IMR-90 (cell line): ENCODE results near the gene PPARD. TPM values are rescaled to one million over a fixed set of nuclear protein-coding genes. Genes with fewer than 3 reads are reported as not detected.

Source experiments
- ATAC-seq: fragments of 200-7000 bp; cut with Tn5 transposase; 2 replicates; pipeline ENCODE4 v1.9.1; 2020; ENCODE audit warnings: low read depth, mild to moderate bottlenecking, moderate library complexity
- BruUV-seq: library from RNA; stranded (reverse); fragments of 400-500 nt; replicated peaks from 2 replicates; lab custom pipeline; 2021; lab: Mats Ljungman, UMichigan
- CTCF ChIA-PET: fragments of 300-600 bp; formaldehyde crosslinking; extraction: SDS; loops from one replicate; lab custom pipeline; 2021; ENCODE audit warnings: antibody characterized with exemption; lab: Yijun Ruan, JAX
- POLR2A ChIA-PET: fragments of 300-600 bp; sonication (Branson Sonifier 250); formaldehyde crosslinking; loops from one replicate; lab custom pipeline; 2022; ENCODE audit warnings: antibody characterized with exemption; ENCODE audit not compliant: unreplicated experiment; lab: Charles Lee
- DNase-seq: peaks from one replicate; pipeline ENCODE4 v3.0.0; 2013
- H2AFZ ChIP-seq: replicated peaks from 2 replicates; pipeline ENCODE3; 2013; ENCODE audit warnings: low read length, mild to moderate bottlenecking; ENCODE audit not compliant: poor library complexity
- H2AK5ac ChIP-seq: 2 replicates; pipeline ENCODE4 v1.6.1; 2013; ENCODE audit warnings: low read depth, low read length, inconsistent platforms
- H2AK9ac ChIP-seq: replicated peaks from 2 replicates; pipeline ENCODE3; 2013; ENCODE audit warnings: mild to moderate bottlenecking, low read depth, low read length, moderate library complexity; ENCODE audit not compliant: poor library complexity
- H2BK120ac ChIP-seq: 2 replicates; pipeline ENCODE4 v1.6.1; 2013; ENCODE audit warnings: low read depth, low read length, inconsistent platforms
- H2BK15ac ChIP-seq: 3 replicates; pipeline ENCODE4 v1.6.1; 2013; ENCODE audit warnings: low read depth, low read length, inconsistent platforms
- H2BK20ac ChIP-seq: 2 replicates; pipeline ENCODE4 v1.6.1; 2013; ENCODE audit warnings: low read depth, mild to moderate bottlenecking, inconsistent platforms, low read length, moderate library complexity
- H2BK5ac ChIP-seq: 2 replicates; pipeline ENCODE4 v1.6.1; 2013; ENCODE audit warnings: mild to moderate bottlenecking, low read depth, low read length, inconsistent platforms; ENCODE audit not compliant: poor library complexity, severe bottlenecking
- H3K14ac ChIP-seq: replicated peaks from 2 replicates; pipeline ENCODE4 v1.6.1; 2013; ENCODE audit warnings: low read depth, low read length, inconsistent platforms
- H3K18ac ChIP-seq: 2 replicates; pipeline ENCODE4 v1.6.1; 2013; ENCODE audit warnings: low read depth, low read length, control low read depth
- H3K23ac ChIP-seq: 2 replicates; pipeline ENCODE4 v1.6.1; 2013; ENCODE audit warnings: low read depth, low read length, inconsistent platforms
- H3K27ac ChIP-seq: 2 replicates; pipeline ENCODE4 v1.5.1; 2013; ENCODE audit warnings: mild to moderate bottlenecking, control low read depth, low read length; ENCODE audit not compliant: insufficient read depth
- H3K27me3 ChIP-seq: 2 replicates; pipeline ENCODE4 v1.6.1; 2013; ENCODE audit warnings: low read length; ENCODE audit not compliant: control insufficient read depth, insufficient read depth
- H3K36me3 ChIP-seq: 2 replicates; pipeline ENCODE4 v1.6.1; 2013; ENCODE audit warnings: low read length, mixed read lengths; ENCODE audit not compliant: control insufficient read depth, insufficient read depth
- H3K4ac ChIP-seq: 2 replicates; pipeline ENCODE4 v1.6.1; 2013; ENCODE audit warnings: low read depth, low read length, inconsistent platforms
- H3K4me1 ChIP-seq: 2 replicates; pipeline ENCODE4 v1.6.1; 2013; ENCODE audit warnings: low read length, mixed read lengths; ENCODE audit not compliant: control insufficient read depth, insufficient read depth
- H3K4me2 ChIP-seq: 2 replicates; pipeline ENCODE4 v1.6.1; 2013; ENCODE audit warnings: low read depth, mild to moderate bottlenecking, control low read depth, low read length, moderate library complexity
- H3K4me3 ChIP-seq: 2 replicates; pipeline ENCODE4 v1.5.1; 2013; ENCODE audit warnings: low read depth, mild to moderate bottlenecking, control low read depth, low read length, moderate library complexity; ENCODE audit not compliant: insufficient read depth
- H3K56ac ChIP-seq: 2 replicates; pipeline ENCODE4 v1.6.1; 2013; ENCODE audit warnings: low read length, inconsistent platforms; ENCODE audit not compliant: insufficient read depth; ENCODE audit errors: extremely low read depth
- H3K79me1 ChIP-seq, 2 experiments: 2 replicates each; pipeline ENCODE4 v1.6.1; 2013; ENCODE audit warnings: low read length in 2 of 2, inconsistent platforms in 1 of 2, low read depth in 1 of 2
- H3K9ac ChIP-seq: 2 replicates; pipeline ENCODE4 v1.6.1; 2013; ENCODE audit warnings: low read depth, low read length, control low read depth
- H3K9me1 ChIP-seq: 2 replicates; pipeline ENCODE4 v1.6.1; 2013; ENCODE audit warnings: low read length, inconsistent platforms; ENCODE audit not compliant: insufficient read depth
- H3K9me3 ChIP-seq: 2 replicates; pipeline ENCODE4 v1.6.1; 2013; ENCODE audit warnings: low read length; ENCODE audit not compliant: control insufficient read depth, insufficient read depth
- H4K20me1 ChIP-seq: 2 replicates; pipeline ENCODE4 v1.6.1; 2013; ENCODE audit warnings: low read length, inconsistent platforms; ENCODE audit not compliant: insufficient read depth
- H4K5ac ChIP-seq: 2 replicates; pipeline ENCODE4 v1.6.1; 2013; ENCODE audit warnings: mild to moderate bottlenecking, low read depth, low read length, control low read depth
- H4K8ac ChIP-seq, 2 experiments: 2 replicates each; pipeline ENCODE4 v1.6.1; 2013; ENCODE audit warnings: low read depth in 2 of 2, low read length in 2 of 2, control low read depth in 1 of 2, inconsistent platforms in 1 of 2
- H4K91ac ChIP-seq: 2 replicates; pipeline ENCODE4 v1.6.1; 2013; ENCODE audit warnings: low read depth, low read length, inconsistent platforms; ENCODE audit not compliant: insufficient read depth
- CEBPB ChIP-seq: IDR thresholded peaks from 2 replicates; pipeline ENCODE4 v1.6.1; 2012; ENCODE audit warnings: low read depth, low read length, improper control_type of control experiment
- CHD1 ChIP-seq: IDR thresholded peaks from 2 replicates; pipeline ENCODE4 v1.6.1; 2012; ENCODE audit warnings: low read depth, low read length, improper control_type of control experiment
- FOS ChIP-seq: fragments of 150-350 bp; IDR thresholded peaks from 2 replicates; pipeline ENCODE4 v1.6.1; 2016; ENCODE audit warnings: low read depth, low read length
- MAZ ChIP-seq: IDR thresholded peaks from 2 replicates; pipeline ENCODE4 v1.6.1; 2012; ENCODE audit warnings: low read depth, mild to moderate bottlenecking, low read length, improper control_type of control experiment, moderate library complexity, borderline replicate concordance
- MXI1 ChIP-seq: IDR thresholded peaks from 2 replicates; pipeline ENCODE4 v1.6.1; 2012; ENCODE audit warnings: low read depth, mild to moderate bottlenecking, low read length, moderate library complexity, borderline replicate concordance
- NFE2L2 ChIP-seq: fragments of 150-350 bp; IDR thresholded peaks from 2 replicates; pipeline ENCODE4 v1.6.1; 2016; ENCODE audit warnings: low read depth, mild to moderate bottlenecking, low read length
- RAD21 ChIP-seq: IDR thresholded peaks from 2 replicates; pipeline ENCODE4 v1.6.1; 2012; ENCODE audit warnings: low read length, improper control_type of control experiment
- RCOR1 ChIP-seq: IDR thresholded peaks from 2 replicates; pipeline ENCODE4 v1.6.1; 2012; ENCODE audit warnings: mild to moderate bottlenecking, low read length, improper control_type of control experiment; ENCODE audit not compliant: insufficient replicate concordance
- RFX5 ChIP-seq: IDR thresholded peaks from 2 replicates; pipeline ENCODE4 v1.8.0; 2012; ENCODE audit warnings: low read depth, mild to moderate bottlenecking, low read length, moderate library complexity
- SMC3 ChIP-seq: fragments of 150-350 bp; IDR thresholded peaks from 2 replicates; pipeline ENCODE4 v1.6.1; 2016; ENCODE audit warnings: low read depth, mild to moderate bottlenecking, antibody characterized with exemption, low read length, moderate library complexity
- WGBS, 2 experiments: methylation state at CpG; one replicate each; pipeline versions ENCODE4 v1.1.5 to v1.1.7; 2013; ENCODE audit warnings: missing lambda C conversion rate in 2 of 2; ENCODE audit not compliant: insufficient read length in 1 of 2; ENCODE audit errors: extremely low coverage in 2 of 2; 5-methylcytosine and 5-hydroxymethylcytosine counted together
- dilution Hi-C: fragments of 300-500 bp; cut with HindIII; formaldehyde crosslinking; loops from one replicate; pipeline ENCODE4 v1.14.3; 2018; ENCODE audit warnings: low sequenced_read_pairs; ENCODE audit not compliant: unreplicated experiment
- in situ Hi-C: fragments of 300-500 bp; cut with MboI; formaldehyde crosslinking; loops from 3 replicates; pipeline ENCODE4 v1.14.3; 2019; ENCODE audit warnings: low sequenced_read_pairs, inconsistent platforms, mixed read lengths
- intact Hi-C: fragments of 100-400 bp; cut with micrococcal nuclease; formaldehyde crosslinking; loops from 2 replicates; pipeline ENCODE4 v1.10.0; 2022
- polyA plus RNA-seq, 3 experiments: library from polyadenylated mRNA; depleted of rRNA; stranded (reverse); fragments of >200 nt; gene quantifications; 2 replicates each; pipeline ENCODE4 v1.2.3, GENCODE V29; 2012; ENCODE audit warnings: low replicate concordance in 1 of 3
- total RNA-seq: library from RNA; depleted of rRNA; stranded (reverse); fragments of >200 nt; gene quantifications from 2 replicates; pipeline ENCODE4 v1.2.3, GENCODE V29; 2012
- TF ChIP-seq, protein P1 (sequence below): conservative IDR thresholded peaks from 2 replicates; pipeline ENCODE4 v1.5.1; 2012; ENCODE audit warnings: mild to moderate bottlenecking, low read depth, low read length, improper control_type of control experiment

The PPARD gene
- total and polyA plus RNA-seq, 2 of the 4 experiments (the other 2 are of a cell fraction), result 10.4 to 69.0 TPM

GRCh38 chr6:35294308-35294945 is 47.9 kb upstream of the PPARD start:
- Histone ChIP-seq H2AK5ac (no peak overlapping the region), H2AK9ac (no peak overlapping the region), H2BK5ac (no peak overlapping the region), H3K4me1 (peaks cover 4% of the 10 kb centered on the region; the same call in 1 of the 2 replicates), H4K91ac (no peak overlapping the region), H3K9me1 (peaks cover 4% of the 10 kb centered on the region; the same call in 1 of the 2 replicates), H2AFZ (no peak overlapping the region), H2BK120ac (no peak overlapping the region), H4K20me1 (no peaks in the 10 kb centered on the region), H2BK15ac (no peak overlapping the region), H3K14ac (no peak overlapping the region), H3K27ac (no peak overlapping the region), H3K56ac (no peak overlapping the region), H3K9ac (no peak overlapping the region), H3K27me3 (no peaks in the 10 kb centered on the region), H3K4ac (no peak overlapping the region), H3K18ac (no peak overlapping the region), H3K23ac (no peak overlapping the region), H4K5ac (no peak overlapping the region), H4K8ac (no peak overlapping the region), H3K4me2 (no peak overlapping the region), H3K79me1 (no peaks in the 10 kb centered on the region), H2BK20ac (no peak overlapping the region), H3K9me3 (no peaks in the 10 kb centered on the region), H3K36me3 (peaks cover 57% of the 10 kb centered on the region), H3K4me3 (no peak overlapping the region)
- TF ChIP-seq FOS (no peak), MAZ (no peak), RCOR1 (no peak), CHD1 (no peak), MXI1 (no peak), NFE2L2 (no peak), SMC3 (peak; percentile 47; the same call in 1 of the 2 replicates), RFX5 (no peak), CEBPB (no peak), RAD21 (peak; percentile 71)
- TF ChIP-seq, protein P1, sequence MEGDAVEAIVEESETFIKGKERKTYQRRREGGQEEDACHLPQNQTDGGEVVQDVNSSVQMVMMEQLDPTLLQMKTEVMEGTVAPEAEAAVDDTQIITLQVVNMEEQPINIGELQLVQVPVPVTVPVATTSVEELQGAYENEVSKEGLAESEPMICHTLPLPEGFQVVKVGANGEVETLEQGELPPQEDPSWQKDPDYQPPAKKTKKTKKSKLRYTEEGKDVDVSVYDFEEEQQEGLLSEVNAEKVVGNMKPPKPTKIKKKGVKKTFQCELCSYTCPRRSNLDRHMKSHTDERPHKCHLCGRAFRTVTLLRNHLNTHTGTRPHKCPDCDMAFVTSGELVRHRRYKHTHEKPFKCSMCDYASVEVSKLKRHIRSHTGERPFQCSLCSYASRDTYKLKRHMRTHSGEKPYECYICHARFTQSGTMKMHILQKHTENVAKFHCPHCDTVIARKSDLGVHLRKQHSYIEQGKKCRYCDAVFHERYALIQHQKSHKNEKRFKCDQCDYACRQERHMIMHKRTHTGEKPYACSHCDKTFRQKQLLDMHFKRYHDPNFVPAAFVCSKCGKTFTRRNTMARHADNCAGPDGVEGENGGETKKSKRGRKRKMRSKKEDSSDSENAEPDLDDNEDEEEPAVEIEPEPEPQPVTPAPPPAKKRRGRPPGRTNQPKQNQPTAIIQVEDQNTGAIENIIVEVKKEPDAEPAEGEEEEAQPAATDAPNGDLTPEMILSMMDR, result peak; percentile 63
- BruUV-seq, result no TSS peak
- dilution Hi-C loops (no loop called here), intact Hi-C loops (no loop called here), in situ Hi-C loops (no loop called here)
- CTCF ChIA-PET, result interaction anchor here (1.2 to 1.3 kb wide), 2 partner anchors 21 to 33 kb away, joined by 3 read pairs; no protein-coding TSS in a partner anchor
- WGBS, 2 experiments, result 72% methylated on average over 5 of the region's 10 CpGs; no CpG with 5 or more reads in 1 of the 2 experiments
- DNase-seq (peak; percentile 38), ATAC-seq (peak; percentile 49)
- POLR2A ChIA-PET, result no interaction called here
